Measurements from ENCODE around the gene TLL2. TPM values are rescaled to one million over a fixed set of nuclear protein-coding genes. Genes with fewer than 3 reads are reported as not detected.
"Not testable (repeated sequence)": the region's sequence is repeated elsewhere in the genome, so short reads cannot be mapped to it uniquely, and the experiment has no call there.

The TLL2 gene
- total RNA-seq, 1 donor from 2014 or later = 2.8 TPM

GRCh38 chr10:96548589-96548988 is 34.9 kb upstream of the TLL2 start:
- no peak for TF ChIP-seq CTCF (IDR thresholded peaks at IDR 0.05; ENCODE audit: insufficient read depth, low read length, poor library complexity, severe bottlenecking)
- Histone ChIP-seq H3K4me3 (ENCODE audit: low read depth, low read length) (no peak overlapping the region), H3K36me3 (ENCODE audit: control insufficient read depth, insufficient read depth, low read length) (no peaks in the 10 kb centered on the region), H3K27me3 (ENCODE audit: control insufficient read depth, insufficient read depth, low read length) (no peaks in the 10 kb centered on the region)
- no peak for DNase-seq (ENCODE audit: low read depth)

GRCh38 chr10:96545558-96545957 is 31.8 kb upstream of the TLL2 start:
- DNase-seq (ENCODE audit: low read depth); H3K36me3 ChIP-seq (ENCODE audit: control insufficient read depth, insufficient read depth, low read length); H3K4me3 ChIP-seq (ENCODE audit: low read depth, low read length); H3K27me3 ChIP-seq (ENCODE audit: control insufficient read depth, insufficient read depth, low read length): not testable (repeated sequence)

- DNase-seq (ENCODE audit: low read depth) = no peak
- Histone ChIP-seq H3K4me3 (ENCODE audit: low read depth, low read length) (no peak overlapping the region), H3K36me3 (ENCODE audit: control insufficient read depth, insufficient read depth, low read length) (no peaks in the 10 kb centered on the region), H3K27me3 (ENCODE audit: control insufficient read depth, insufficient read depth, low read length) (no peaks in the 10 kb centered on the region)
- no peak for TF ChIP-seq CTCF (IDR thresholded peaks at IDR 0.05; ENCODE audit: insufficient read depth, low read length, poor library complexity, severe bottlenecking)
These were observed 28.2 kb upstream of the TLL2 start for GRCh38 chr10:96541921-96542320.

GRCh38 chr10:96540240-96540639 is 26.5 kb upstream of the TLL2 start:
- no peak for TF ChIP-seq CTCF (IDR thresholded peaks at IDR 0.05; ENCODE audit: insufficient read depth, low read length, poor library complexity, severe bottlenecking)
- Histone ChIP-seq H3K4me3 (ENCODE audit: low read depth, low read length) (no peak overlapping the region), H3K36me3 (ENCODE audit: control insufficient read depth, insufficient read depth, low read length) (no peaks in the 10 kb centered on the region), H3K27me3 (ENCODE audit: control insufficient read depth, insufficient read depth, low read length) (no peaks in the 10 kb centered on the region)
- DNase-seq (ENCODE audit: low read depth) = no peak

- no peak for DNase-seq (ENCODE audit: low read depth)
- Histone ChIP-seq H3K27me3 (ENCODE audit: control insufficient read depth, insufficient read depth, low read length) (no peaks in the 10 kb centered on the region), H3K36me3 (ENCODE audit: control insufficient read depth, insufficient read depth, low read length) (no peaks in the 10 kb centered on the region), H3K4me3 (ENCODE audit: low read depth, low read length) (no peak overlapping the region)
- TF ChIP-seq CTCF (IDR thresholded peaks at IDR 0.05; ENCODE audit: insufficient read depth, low read length, poor library complexity, severe bottlenecking) = no peak
These were observed 25.0 kb upstream of the TLL2 start for GRCh38 chr10:96538683-96539082.

- no peak for TF ChIP-seq CTCF (IDR thresholded peaks at IDR 0.05; ENCODE audit: insufficient read depth, low read length, poor library complexity, severe bottlenecking)
- H3K4me3 ChIP-seq (ENCODE audit: low read depth, low read length) = no peak overlapping the region
- H3K36me3 ChIP-seq (ENCODE audit: control insufficient read depth, insufficient read depth, low read length) = no peaks in the 10 kb centered on the region
- no peaks in the 10 kb centered on the region for H3K27me3 ChIP-seq (ENCODE audit: control insufficient read depth, insufficient read depth, low read length)
- DNase-seq (ENCODE audit: low read depth) = no peak
These were observed 22.4 kb upstream of the TLL2 start for GRCh38 chr10:96536129-96536528.
